ENCODE results near the gene RMDN3.

Gene RMDN3

GRCh38 chr15:40754883-40755811 lies at the start of gene RMDN3:
TSS of gene RMDN3 (minus strand) at chr15:40755254. CDS start at chr15:40754783, 471 bp downstream.
- no peak for DNase-seq (ENCODE audit: low read depth)

GRCh38 chr15:40803688-40804087 lies 48.6 kb upstream of the RMDN3 start:
- no peak for DNase-seq (ENCODE audit: low read depth)

GRCh38 chr15:40803076-40803475 lies 48.0 kb upstream of the RMDN3 start:
- DNase-seq (ENCODE audit: low read depth), result no peak

GRCh38 chr15:40799523-40799922 lies 44.5 kb upstream of the RMDN3 start:
- no peak for DNase-seq (ENCODE audit: low read depth)

GRCh38 chr15:40796512-40796911 lies 41.5 kb upstream of the RMDN3 start:
- no peak for DNase-seq (ENCODE audit: low read depth)

- no peak for DNase-seq (ENCODE audit: low read depth)
Measured at GRCh38 chr15:40796041-40796440, 41.0 kb upstream of the RMDN3 start.

- peak; percentile 92 for DNase-seq (ENCODE audit: low read depth)
Measured at GRCh38 chr15:40793216-40793989, 38.3 kb upstream of the RMDN3 start.

GRCh38 chr15:40792394-40792793 lies 37.3 kb upstream of the RMDN3 start:
- no peak for DNase-seq (ENCODE audit: low read depth)

- no peak for DNase-seq (ENCODE audit: low read depth)
Measured at GRCh38 chr15:40790718-40791117, 35.7 kb upstream of the RMDN3 start.

GRCh38 chr15:40789999-40790398 lies 34.9 kb upstream of the RMDN3 start:
- DNase-seq (ENCODE audit: low read depth), result no peak

GRCh38 chr15:40789119-40789518 lies 34.1 kb upstream of the RMDN3 start:
- no peak for DNase-seq (ENCODE audit: low read depth)

- DNase-seq (ENCODE audit: low read depth), result no peak
Measured at GRCh38 chr15:40787991-40788390, 32.9 kb upstream of the RMDN3 start.

GRCh38 chr15:40787344-40787841 lies 32.3 kb upstream of the RMDN3 start:
- peak; percentile 55 for DNase-seq (ENCODE audit: low read depth)

- DNase-seq (ENCODE audit: low read depth), result no peak
Measured at GRCh38 chr15:40785814-40786213, 30.8 kb upstream of the RMDN3 start.

- no peak for DNase-seq (ENCODE audit: low read depth)
Measured at GRCh38 chr15:40785164-40785563, 30.1 kb upstream of the RMDN3 start.

GRCh38 chr15:40782609-40783227 lies 27.7 kb upstream of the RMDN3 start:
- no peak for DNase-seq (ENCODE audit: low read depth)

- DNase-seq (ENCODE audit: low read depth), result no peak
Measured at GRCh38 chr15:40776537-40777141, 21.6 kb upstream of the RMDN3 start.

GRCh38 chr15:40775740-40776536 lies 20.9 kb upstream of the RMDN3 start:
- DNase-seq (ENCODE audit: low read depth), result no peak

GRCh38 chr15:40775007-40775406 lies 20.0 kb upstream of the RMDN3 start:
- DNase-seq (ENCODE audit: low read depth), result no peak

GRCh38 chr15:40773902-40774301 lies 18.8 kb upstream of the RMDN3 start:
- no peak for DNase-seq (ENCODE audit: low read depth)

GRCh38 chr15:40773496-40773895 lies 18.4 kb upstream of the RMDN3 start:
- DNase-seq (ENCODE audit: low read depth), result no peak

Measured in non-pigmented ciliary epithelial cell (primary cell).